ENCODE results near the gene SCGB3A1.

SCGB3A1 gene

GRCh38 chr5:180598316-180598701 lies 7.0 kb upstream of the SCGB3A1 start:
- Mint-ChIP-seq H3K9me3 (no peaks in the 10 kb centered on the region), H3K36me3 (ENCODE audit: insufficient read depth) (no peaks in the 10 kb centered on the region), H3K27me3 (peaks cover 8% of the 10 kb centered on the region), H3K27ac (ENCODE audit: low read depth) (no peak overlapping the region), H3K4me1 (no peaks in the 10 kb centered on the region), H3K4me3 (no peak overlapping the region)
- no peak for DNase-seq (ENCODE audit: low spot score in 2 of 2)
- ATAC-seq (replicated peaks; ENCODE audit: extremely low read depth, poor library complexity, severe bottlenecking), result no peak

GRCh38 chr5:180596668-180597231 lies 5.5 kb upstream of the SCGB3A1 start:
- no peak for ATAC-seq (replicated peaks; ENCODE audit: extremely low read depth, poor library complexity, severe bottlenecking)
- H3K36me3 Mint-ChIP-seq (ENCODE audit: insufficient read depth), result no peaks in the 10 kb centered on the region
- H3K27ac Mint-ChIP-seq (ENCODE audit: low read depth), result no peak overlapping the region

DNA sequence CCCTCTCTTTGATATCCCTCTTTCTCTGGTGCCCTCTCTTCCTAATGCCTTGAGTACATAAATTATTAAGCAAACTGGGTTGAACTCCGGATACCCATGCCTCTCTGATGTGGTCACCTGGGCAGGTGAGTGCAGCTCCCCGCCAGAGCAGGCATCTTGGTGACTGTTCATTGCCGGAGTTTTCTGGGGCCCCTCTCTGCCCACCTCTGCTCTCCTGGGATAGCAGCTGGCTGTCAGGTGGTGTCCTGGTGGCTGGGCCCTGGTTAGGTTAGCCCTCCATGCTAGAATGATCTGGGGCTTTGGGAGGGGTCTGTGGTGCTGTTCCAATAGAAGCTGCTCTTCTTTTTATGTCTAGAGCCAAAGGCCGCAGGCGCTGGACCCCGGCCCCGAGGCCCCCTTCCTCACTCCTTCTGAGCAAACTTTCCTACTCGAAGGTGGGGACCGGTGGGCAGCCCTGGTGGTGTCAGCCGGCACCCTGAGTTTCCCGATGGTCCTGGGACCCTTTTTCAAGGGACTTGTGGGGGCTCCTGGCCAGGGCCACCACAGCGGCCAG lies 4.9 kb upstream of the SCGB3A1 start:
- H3K27ac Mint-ChIP-seq (ENCODE audit: low read depth), result no peak overlapping the region
- peaks cover 4% of the 10 kb centered on the region for H3K4me1 Mint-ChIP-seq
- ATAC-seq (replicated peaks; ENCODE audit: extremely low read depth, poor library complexity, severe bottlenecking), result no peak
- H3K36me3 Mint-ChIP-seq (ENCODE audit: insufficient read depth), result no peaks in the 10 kb centered on the region
- H3K9me3 Mint-ChIP-seq, result no peaks in the 10 kb centered on the region
- peaks cover 24% of the 10 kb centered on the region for H3K27me3 Mint-ChIP-seq
- no peak overlapping the region for H3K4me3 Mint-ChIP-seq
- DNase-seq (ENCODE audit: low spot score in 2 of 2), result no peak

More at GRCh38 chr5:180596668-180597231, 5.5 kb upstream of the SCGB3A1 start:
- Mint-ChIP-seq H3K27me3 (peaks cover 24% of the 10 kb centered on the region), H3K4me1 (peaks cover 4% of the 10 kb centered on the region), H3K4me3 (no peak overlapping the region), H3K9me3 (no peaks in the 10 kb centered on the region)
- no peak for DNase-seq (ENCODE audit: low spot score in 2 of 2)

DNA sequence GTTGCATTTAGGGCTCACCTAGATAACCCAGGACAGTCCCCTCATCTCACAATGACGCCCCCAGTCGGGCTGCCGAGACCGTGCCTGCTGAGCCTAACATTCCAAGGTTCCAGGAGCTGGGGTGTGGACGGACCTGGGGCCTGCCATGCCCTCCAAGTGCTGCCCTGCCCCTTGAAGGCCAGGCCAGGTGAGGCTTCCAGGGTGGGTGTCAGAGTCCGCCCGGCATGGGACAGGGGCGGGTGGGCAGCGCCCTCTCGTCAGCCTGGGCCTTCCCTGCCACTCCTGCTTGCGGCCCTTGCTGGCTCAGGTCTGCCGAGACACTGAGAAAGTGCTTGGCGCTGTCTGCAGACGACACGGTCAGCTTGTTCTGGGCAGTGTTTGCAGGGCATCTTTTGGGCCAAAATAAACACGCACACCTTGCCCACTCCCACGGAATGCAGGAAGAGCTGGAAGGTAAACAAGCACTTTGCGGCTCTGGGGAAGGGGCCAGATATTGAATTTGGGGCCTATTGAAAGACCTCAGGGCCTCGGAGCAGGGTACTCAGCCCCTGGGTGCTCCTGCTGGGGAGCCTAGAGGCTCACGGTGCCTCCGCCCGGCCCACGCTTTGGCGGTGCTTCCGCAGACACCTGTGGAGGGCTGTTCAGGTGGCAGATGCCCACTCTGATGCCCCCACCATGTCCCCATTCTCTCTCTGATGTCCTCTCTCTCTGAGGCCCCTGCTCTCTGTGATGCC lies 4.2 kb upstream of the SCGB3A1 start:
- ATAC-seq (replicated peaks; ENCODE audit: extremely low read depth, poor library complexity, severe bottlenecking) (no peak), DNase-seq (ENCODE audit: low spot score in 2 of 2) (no peak)
- H3K27ac Mint-ChIP-seq (ENCODE audit: low read depth), result no peak overlapping the region
- H3K36me3 Mint-ChIP-seq (ENCODE audit: insufficient read depth), result no peaks in the 10 kb centered on the region
- no peaks in the 10 kb centered on the region for H3K9me3 Mint-ChIP-seq
- H3K4me1 Mint-ChIP-seq, result peaks cover 4% of the 10 kb centered on the region
- H3K27me3 Mint-ChIP-seq, result peaks cover 24% of the 10 kb centered on the region
- no peak overlapping the region for H3K4me3 Mint-ChIP-seq

GRCh38 chr5:180595046-180595379 lies 3.7 kb upstream of the SCGB3A1 start:
- H3K27ac Mint-ChIP-seq (ENCODE audit: low read depth), result no peak overlapping the region

DNA sequence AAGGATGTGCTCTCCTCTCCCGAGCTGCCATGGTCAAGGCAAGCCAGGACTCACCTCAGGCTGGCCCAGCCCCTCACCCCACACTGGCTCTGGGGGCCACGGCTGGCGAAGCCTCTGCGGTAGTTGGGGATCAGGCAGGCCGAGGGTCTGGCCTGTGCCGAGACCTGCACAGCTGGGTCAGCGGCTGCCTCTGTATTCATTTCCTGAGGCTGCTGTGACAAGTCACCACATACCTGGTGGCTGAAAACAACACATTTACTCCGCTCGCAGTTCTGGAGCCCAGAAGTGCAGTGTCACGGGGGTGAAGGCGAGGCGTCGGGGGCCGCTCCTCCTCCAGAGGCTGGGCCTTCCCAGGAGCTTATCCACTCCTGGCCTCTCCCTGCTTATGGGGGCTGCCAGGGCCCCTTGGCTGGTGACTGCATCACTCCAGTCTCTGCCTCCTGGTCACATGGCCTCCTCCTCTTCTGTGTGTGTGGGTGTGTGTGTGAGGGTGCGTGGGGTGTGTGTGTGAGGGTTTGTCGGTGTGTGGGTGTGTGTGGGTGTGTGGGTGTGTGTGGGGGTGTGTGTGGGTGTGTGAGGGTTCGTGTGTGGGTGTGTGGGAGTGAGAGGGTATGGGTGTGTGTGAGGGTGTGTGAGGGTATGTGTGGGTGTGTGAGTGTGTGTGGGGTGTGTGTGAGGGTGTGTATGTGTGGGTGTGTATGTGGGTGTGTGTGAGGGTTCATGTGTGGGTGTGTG lies 3.2 kb upstream of the SCGB3A1 start:
- H3K9me3 Mint-ChIP-seq, result no peaks in the 10 kb centered on the region
- no peak overlapping the region for H3K27ac Mint-ChIP-seq (ENCODE audit: low read depth)
- H3K27me3 Mint-ChIP-seq, result peaks cover 24% of the 10 kb centered on the region
- peaks cover 4% of the 10 kb centered on the region for H3K4me1 Mint-ChIP-seq
- DNase-seq (ENCODE audit: low spot score in 2 of 2), result no peak
- no peaks in the 10 kb centered on the region for H3K36me3 Mint-ChIP-seq (ENCODE audit: insufficient read depth)
- no peak for ATAC-seq (replicated peaks; ENCODE audit: extremely low read depth, poor library complexity, severe bottlenecking)
- H3K4me3 Mint-ChIP-seq, result no peak overlapping the region

More at GRCh38 chr5:180595046-180595379, 3.7 kb upstream of the SCGB3A1 start:
- H3K9me3 Mint-ChIP-seq, result no peaks in the 10 kb centered on the region
- H3K36me3 Mint-ChIP-seq (ENCODE audit: insufficient read depth), result no peaks in the 10 kb centered on the region
- no peak overlapping the region for H3K4me3 Mint-ChIP-seq
- H3K4me1 Mint-ChIP-seq, result peaks cover 4% of the 10 kb centered on the region
- H3K27me3 Mint-ChIP-seq, result peaks cover 24% of the 10 kb centered on the region
- ATAC-seq (replicated peaks; ENCODE audit: extremely low read depth, poor library complexity, severe bottlenecking) (no peak), DNase-seq (ENCODE audit: low spot score in 2 of 2) (no peak)

DNA sequence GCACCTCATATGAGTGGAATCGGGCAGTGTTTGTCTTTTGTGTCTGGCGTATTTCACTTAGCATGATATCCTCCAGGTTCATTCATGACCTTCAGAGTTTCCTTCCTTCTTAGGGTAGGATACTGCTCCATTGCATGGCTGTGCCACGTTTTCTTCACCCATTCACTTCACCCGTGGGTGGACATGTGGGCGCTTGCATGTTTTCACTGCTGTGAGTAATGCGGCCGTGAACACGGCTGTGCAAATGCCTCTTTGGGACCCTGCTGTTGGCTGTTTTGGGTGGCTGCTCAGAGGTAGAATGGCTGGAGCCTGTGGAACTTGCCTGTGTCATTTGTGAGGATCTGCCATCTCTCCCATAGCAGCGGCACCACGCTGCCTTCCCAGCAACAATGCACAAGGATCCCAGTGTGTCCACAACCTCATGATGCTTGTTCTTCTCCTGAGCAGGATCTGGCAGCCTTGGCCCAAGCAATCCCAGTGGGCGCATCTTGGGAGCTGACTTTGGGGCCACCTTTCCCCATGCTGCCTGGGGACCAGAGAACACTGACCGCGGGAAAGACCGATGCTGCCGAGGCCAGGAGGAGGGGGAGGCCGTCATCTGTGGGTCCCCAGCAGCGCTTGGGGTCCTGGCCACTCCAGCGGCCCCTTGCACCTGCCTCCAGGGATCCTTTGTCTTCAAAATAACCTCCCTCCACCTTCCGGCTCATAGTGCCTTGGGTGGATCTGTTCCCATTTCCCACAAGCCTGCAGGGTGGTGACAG lies 2.3 kb upstream of the SCGB3A1 start:
- Mint-ChIP-seq H3K4me3 (no peak overlapping the region), H3K9me3 (no peaks in the 10 kb centered on the region), H3K4me1 (peaks cover 4% of the 10 kb centered on the region), H3K36me3 (ENCODE audit: insufficient read depth) (peaks cover 1% of the 10 kb centered on the region), H3K27ac (ENCODE audit: low read depth) (no peak overlapping the region), H3K27me3 (peaks cover 26% of the 10 kb centered on the region)
- ATAC-seq (replicated peaks; ENCODE audit: extremely low read depth, poor library complexity, severe bottlenecking) (no peak), DNase-seq (ENCODE audit: low spot score in 2 of 2) (no peak)

DNA sequence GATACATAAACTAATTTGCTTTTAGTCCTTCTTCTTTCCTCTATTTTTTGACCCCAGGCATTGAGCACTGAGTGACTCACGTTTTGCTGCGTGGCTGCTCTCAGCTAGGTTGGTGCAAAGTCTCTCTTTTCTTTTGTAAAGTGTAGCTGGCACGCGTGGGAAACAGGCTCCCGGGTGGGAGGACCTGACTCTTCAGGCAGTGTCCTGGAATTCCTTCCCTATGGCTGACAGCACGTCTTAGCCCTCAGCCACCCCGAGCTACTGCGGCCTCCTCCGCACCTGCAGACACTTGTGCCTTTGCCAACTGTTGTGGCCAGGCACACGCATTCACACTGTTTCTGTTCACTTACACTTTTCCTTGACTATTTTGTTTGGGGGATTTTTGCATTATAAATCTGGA lies 877 bp upstream of the SCGB3A1 start:
- Mint-ChIP-seq H3K4me3 (peak overlapping the region; percentile 37), H3K27ac (ENCODE audit: low read depth) (no peak overlapping the region), H3K27me3 (peaks cover 34% of the 10 kb centered on the region), H3K36me3 (ENCODE audit: insufficient read depth) (peaks cover 1% of the 10 kb centered on the region), H3K4me1 (peaks cover 4% of the 10 kb centered on the region), H3K9me3 (no peaks in the 10 kb centered on the region)
- ATAC-seq (replicated peaks; ENCODE audit: extremely low read depth, poor library complexity, severe bottlenecking) (no peak), DNase-seq (ENCODE audit: low spot score in 2 of 2) (no peak)

DNA sequence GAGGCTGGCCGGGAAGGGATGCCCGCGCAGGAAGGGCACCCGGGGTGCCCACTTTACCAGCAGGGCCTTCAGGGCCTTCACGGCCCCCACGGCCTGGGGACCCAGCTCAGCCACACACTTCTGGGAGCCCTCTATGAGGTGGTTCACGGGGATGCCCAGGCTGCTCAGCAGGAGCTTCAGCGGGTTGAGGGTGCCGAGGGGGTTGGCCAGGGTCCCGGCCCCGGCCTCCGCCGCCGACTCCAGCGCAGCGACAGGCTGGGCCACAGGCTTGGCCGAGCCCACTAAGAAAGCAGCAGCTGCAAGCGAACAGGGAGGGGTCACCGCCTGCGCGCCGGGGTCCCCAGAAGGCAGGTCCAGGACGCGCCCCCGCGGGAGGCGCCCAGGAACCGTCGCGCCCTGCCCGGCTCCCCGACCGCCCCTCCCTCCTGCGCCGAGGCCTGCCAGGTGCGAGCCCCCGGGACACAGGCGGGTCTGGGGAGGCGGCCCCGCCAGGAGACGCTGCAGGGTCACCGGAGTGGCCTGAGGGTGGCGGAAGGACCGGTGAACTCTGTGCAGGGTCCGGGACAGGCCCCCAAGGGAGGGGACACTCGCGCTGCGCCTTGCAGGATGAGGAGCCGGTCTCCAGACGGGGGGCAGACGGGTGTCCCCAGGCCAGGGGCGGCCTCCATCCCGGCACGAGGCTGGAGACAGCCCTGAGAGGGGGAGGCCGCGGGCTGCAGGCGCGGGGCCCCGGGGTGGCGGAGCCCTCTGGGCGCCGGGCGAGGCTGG lies 572 bp downstream of the SCGB3A1 start:
- Mint-ChIP-seq H3K4me1 (peaks cover 4% of the 10 kb centered on the region), H3K27me3 (peaks cover 34% of the 10 kb centered on the region), H3K36me3 (ENCODE audit: insufficient read depth) (peaks cover 1% of the 10 kb centered on the region), H3K4me3 (no peak overlapping the region), H3K27ac (ENCODE audit: low read depth) (no peak overlapping the region), H3K9me3 (no peaks in the 10 kb centered on the region)
- ATAC-seq (replicated peaks; ENCODE audit: extremely low read depth, poor library complexity, severe bottlenecking) (no peak), DNase-seq (ENCODE audit: low spot score in 2 of 2) (no peak)

GRCh38 chr5:180589771-180590542 lies 1.3 kb downstream of the SCGB3A1 start:
- Mint-ChIP-seq H3K27me3 (peaks cover 34% of the 10 kb centered on the region), H3K9me3 (no peaks in the 10 kb centered on the region), H3K4me1 (peaks cover 4% of the 10 kb centered on the region), H3K4me3 (peak overlapping the region; percentile 16), H3K36me3 (ENCODE audit: insufficient read depth) (peaks cover 1% of the 10 kb centered on the region), H3K27ac (ENCODE audit: low read depth) (no peak overlapping the region)
- ATAC-seq (replicated peaks; ENCODE audit: extremely low read depth, poor library complexity, severe bottlenecking), result no peak
- no peak for DNase-seq (ENCODE audit: low spot score in 2 of 2)

- Mint-ChIP-seq H3K27me3 (peaks cover 12% of the 10 kb centered on the region), H3K4me3 (no peak overlapping the region), H3K36me3 (ENCODE audit: insufficient read depth) (peaks cover 3% of the 10 kb centered on the region), H3K4me1 (no peaks in the 10 kb centered on the region), H3K27ac (ENCODE audit: low read depth) (no peak overlapping the region), H3K9me3 (no peaks in the 10 kb centered on the region)
- DNase-seq (ENCODE audit: low spot score in 2 of 2) (no peak), ATAC-seq (replicated peaks; ENCODE audit: extremely low read depth, poor library complexity, severe bottlenecking) (no peak)
These were observed 4.4 kb downstream of the SCGB3A1 start for GRCh38 chr5:180586870-180587269.
